ENCODE measurements around the gene RD3L. TPM values are rescaled to one million over a fixed set of nuclear protein-coding genes. Genes with fewer than 3 reads are reported as not detected.

RD3L gene
- total and polyA plus RNA-seq, 2 of the 13 experiments (the other 11 are each of a cell fraction or from before 2014, with no cell fraction given) = not detected

- TF ChIP-seq ARID4A (CRISPR knock-in tag; IDR thresholded peaks at IDR 0.05; ENCODE audit: borderline replicate concordance) (peak; percentile 26; the same call in 1 of the 2 replicates), NFATC3 (CRISPR knock-in tag; IDR thresholded peaks at IDR 0.05) (no peak), HDAC1 (CRISPR knock-in tag; IDR thresholded peaks at IDR 0.05) (no peak), ZBTB38 (CRISPR knock-in tag; IDR thresholded peaks at IDR 0.05) (no peak), ZNF24 (IDR thresholded peaks at IDR 0.05) (no peak), AGO2 (optimal IDR thresholded peaks at IDR 0.05; ENCODE audit: low read depth, low read length) (no peak), ZNF543 (CRISPR knock-in tag; IDR thresholded peaks at IDR 0.05) (no peak), ZNF577 (CRISPR knock-in tag; IDR thresholded peaks at IDR 0.05; ENCODE audit: borderline replicate concordance, low read depth) (no peak), HNRNPL (IDR thresholded peaks at IDR 0.05; ENCODE audit: low read depth, low read length) (peak; percentile 91), SMARCC2 (IDR thresholded peaks at IDR 0.05) (no peak), TBP (CRISPR knock-in tag; IDR thresholded peaks at IDR 0.05) (no peak), ZNF710 (CRISPR knock-in tag; IDR thresholded peaks at IDR 0.05; ENCODE audit: borderline replicate concordance) (no peak), ZIK1 (CRISPR knock-in tag; IDR thresholded peaks at IDR 0.05; ENCODE audit: borderline replicate concordance, low read depth) (no peak), KAT8 (CRISPR knock-in tag; IDR thresholded peaks at IDR 0.05) (no peak), POLR2A (IDR thresholded peaks at IDR 0.05; ENCODE audit: insufficient read depth in 1 of 2, low read depth in 2 of 2, low read length in 2 of 2) (no peak), LCORL (IDR thresholded peaks at IDR 0.05) (no peak), LCORL (CRISPR knock-in tag; IDR thresholded peaks at IDR 0.05) (0 out of 2 replicates have a peak, but pooled peaks have one; percentile 49), PHF5A (CRISPR knock-in tag; IDR thresholded peaks at IDR 0.05; ENCODE audit: low read depth, unreplicated experiment) (no peak)
- TF ChIP-seq, protein P1, sequence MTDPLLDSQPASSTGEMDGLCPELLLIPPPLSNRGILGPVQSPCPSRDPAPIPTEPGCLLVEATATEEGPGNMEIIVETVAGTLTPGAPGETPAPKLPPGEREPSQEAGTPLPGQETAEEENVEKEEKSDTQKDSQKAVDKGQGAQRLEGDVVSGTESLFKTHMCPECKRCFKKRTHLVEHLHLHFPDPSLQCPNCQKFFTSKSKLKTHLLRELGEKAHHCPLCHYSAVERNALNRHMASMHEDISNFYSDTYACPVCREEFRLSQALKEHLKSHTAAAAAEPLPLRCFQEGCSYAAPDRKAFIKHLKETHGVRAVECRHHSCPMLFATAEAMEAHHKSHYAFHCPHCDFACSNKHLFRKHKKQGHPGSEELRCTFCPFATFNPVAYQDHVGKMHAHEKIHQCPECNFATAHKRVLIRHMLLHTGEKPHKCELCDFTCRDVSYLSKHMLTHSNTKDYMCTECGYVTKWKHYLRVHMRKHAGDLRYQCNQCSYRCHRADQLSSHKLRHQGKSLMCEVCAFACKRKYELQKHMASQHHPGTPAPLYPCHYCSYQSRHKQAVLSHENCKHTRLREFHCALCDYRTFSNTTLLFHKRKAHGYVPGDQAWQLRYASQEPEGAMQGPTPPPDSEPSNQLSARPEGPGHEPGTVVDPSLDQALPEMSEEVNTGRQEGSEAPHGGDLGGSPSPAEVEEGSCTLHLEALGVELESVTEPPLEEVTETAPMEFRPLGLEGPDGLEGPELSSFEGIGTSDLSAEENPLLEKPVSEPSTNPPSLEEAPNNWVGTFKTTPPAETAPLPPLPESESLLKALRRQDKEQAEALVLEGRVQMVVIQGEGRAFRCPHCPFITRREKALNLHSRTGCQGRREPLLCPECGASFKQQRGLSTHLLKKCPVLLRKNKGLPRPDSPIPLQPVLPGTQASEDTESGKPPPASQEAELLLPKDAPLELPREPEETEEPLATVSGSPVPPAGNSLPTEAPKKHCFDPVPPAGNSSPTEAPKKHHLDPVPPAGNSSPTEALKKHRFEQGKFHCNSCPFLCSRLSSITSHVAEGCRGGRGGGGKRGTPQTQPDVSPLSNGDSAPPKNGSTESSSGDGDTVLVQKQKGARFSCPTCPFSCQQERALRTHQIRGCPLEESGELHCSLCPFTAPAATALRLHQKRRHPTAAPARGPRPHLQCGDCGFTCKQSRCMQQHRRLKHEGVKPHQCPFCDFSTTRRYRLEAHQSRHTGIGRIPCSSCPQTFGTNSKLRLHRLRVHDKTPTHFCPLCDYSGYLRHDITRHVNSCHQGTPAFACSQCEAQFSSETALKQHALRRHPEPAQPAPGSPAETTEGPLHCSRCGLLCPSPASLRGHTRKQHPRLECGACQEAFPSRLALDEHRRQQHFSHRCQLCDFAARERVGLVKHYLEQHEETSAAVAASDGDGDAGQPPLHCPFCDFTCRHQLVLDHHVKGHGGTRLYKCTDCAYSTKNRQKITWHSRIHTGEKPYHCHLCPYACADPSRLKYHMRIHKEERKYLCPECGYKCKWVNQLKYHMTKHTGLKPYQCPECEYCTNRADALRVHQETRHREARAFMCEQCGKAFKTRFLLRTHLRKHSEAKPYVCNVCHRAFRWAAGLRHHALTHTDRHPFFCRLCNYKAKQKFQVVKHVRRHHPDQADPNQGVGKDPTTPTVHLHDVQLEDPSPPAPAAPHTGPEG (CRISPR knock-in tag; IDR thresholded peaks at IDR 0.05) = no peak
Observed at GRCh38 chr14:103910262-103910935, 31.9 kb downstream of the RD3L start (continued).
